Prostate gland (tissue), 2 donors: ENCODE data around the gene NFE2L3. TPM values are rescaled to one million over a fixed set of nuclear protein-coding genes. Genes with fewer than 3 reads are reported as not detected.
A peak's percentile ranks its signal among the peaks of the same experiment; 100 is the strongest.

Source experiments
- DNase-seq: peaks from one replicate; pipeline ENCODE4 v3.0.0-alpha.2; 2019; ENCODE audit warnings: low spot score
- H3K27ac ChIP-seq, 2 donors: fragments of 200-600 bp; sonication (generic); 2 replicates each; pipeline ENCODE4 v1.5.1; 2017 to 2019
- H3K27me3 ChIP-seq: fragments of 200-600 bp; sonication (generic); replicated peaks from 2 replicates; pipeline ENCODE4 v1.5.1; 2019; ENCODE audit not compliant: insufficient read depth
- H3K36me3 ChIP-seq, 2 donors: fragments of 200-600 bp; sonication (generic); 1 replicate in 1 of 2; 2 replicates in 1 of 2; pipeline versions ENCODE4 v1.5.1 to v1.8.1; 2017 to 2019
- H3K4me1 ChIP-seq: fragments of 200-600 bp; sonication (generic); replicated peaks from 2 replicates; pipeline ENCODE4 v1.5.1; 2019
- H3K4me3 ChIP-seq, 2 donors: fragments of 200-600 bp; sonication (generic); 2 replicates each; pipeline ENCODE4 v1.5.1; 2017 to 2019
- H3K9me3 ChIP-seq: fragments of 200-600 bp; sonication (generic); 2 replicates; pipeline ENCODE4 v1.5.1; 2017
- CTCF ChIP-seq, 4 experiments: fragments of 200-600 bp in 2 of 4; fragments of 450-650 bp in 2 of 4; sonication (generic) in 2 of 4; IDR thresholded peaks; 1 replicate in 3 of 4; 2 replicates in 1 of 4; pipeline ENCODE4 v1.5.1; 2016 to 2019; ENCODE audit warnings: antibody characterized with exemption in 4 of 4, mild to moderate bottlenecking in 2 of 4, moderate library complexity in 2 of 4
- POLR2A ChIP-seq: fragments of 450-650 bp; IDR thresholded peaks from one replicate; pipeline ENCODE4 v1.6.1; 2016; ENCODE audit warnings: antibody characterized with exemption, mild to moderate bottlenecking
- POLR2AphosphoS5 ChIP-seq: sonication (generic); formaldehyde crosslinking; IDR thresholded peaks from one replicate; pipeline ENCODE4 v1.6.1; 2017; ENCODE audit warnings: antibody characterized with exemption
- WGBS: methylation state at CpG from one replicate; pipeline ENCODE4 v1.1.5; 2018; 5-methylcytosine and 5-hydroxymethylcytosine counted together
- intact Hi-C: fragments of 100-400 bp; cut with DNase I; formaldehyde crosslinking; loops from one replicate; pipeline ENCODE4 v1.14.2; 2022
- total RNA-seq, 2 donors: library from RNA; depleted of rRNA; stranded (reverse); fragments of >200 nt; gene quantifications; one replicate each; pipeline ENCODE4 v1.1.0, GENCODE V29; 2016

The NFE2L3 gene
- total RNA-seq, 2 donors from 2014 or later, result 2.0 to 4.3 TPM

- no peaks in the 10 kb centered on the region for H3K27me3 ChIP-seq
- H3K27ac ChIP-seq, result peak overlapping the region; percentile 100
- no peaks in the 10 kb centered on the region for H3K9me3 ChIP-seq
- peak; percentile 73 for DNase-seq
- no peaks in the 10 kb centered on the region for H3K36me3 ChIP-seq
- intact Hi-C loops, result loop anchor here (5.0 kb wide), 2 partner anchors 953 to 968 kb away; partner anchors contain the start of genes HOXA3 and HOXA9
- peak in 1 of 4 experiments; percentile 6 for TF ChIP-seq CTCF (IDR thresholded peaks at IDR 0.05)
- TF ChIP-seq POLR2AphosphoS5, result peak; percentile 52
- TF ChIP-seq POLR2A, result peak; percentile 31
- peaks cover 15% of the 10 kb centered on the region for H3K4me1 ChIP-seq
- H3K4me3 ChIP-seq, result peak overlapping the region; percentile 93 to 99
- WGBS, result under 1% methylated on average over 36 of the region's 36 CpGs
Observed at GRCh38 chr7:26199301-26200037, 47.5 kb downstream of the NFE2L3 start.

GRCh38 chr7:26200038-26200443, 48.0 kb downstream of the NFE2L3 start:
- Histone ChIP-seq H3K36me3 (no peaks in the 10 kb centered on the region), H3K4me3 (peak overlapping the region; percentile 93 to 99), H3K9me3 (no peaks in the 10 kb centered on the region), H3K27me3 (no peaks in the 10 kb centered on the region), H3K27ac (peak overlapping the region; percentile 100), H3K4me1 (peaks cover 16% of the 10 kb centered on the region)
- WGBS, result under 1% methylated on average over 29 of the region's 29 CpGs
- DNase-seq, result peak; percentile 62
- no peak for TF ChIP-seq POLR2A
- TF ChIP-seq POLR2AphosphoS5, result peak; percentile 24
- intact Hi-C loops, result loop anchor here (5.0 kb wide), 2 partner anchors 952 to 967 kb away; partner anchors contain the start of genes HOXA3 and HOXA9

- H3K27me3 ChIP-seq, result no peaks in the 10 kb centered on the region
- no peaks in the 10 kb centered on the region for H3K36me3 ChIP-seq
- H3K27ac ChIP-seq, result peak within 1 kb of the TSS; percentile 100
- intact Hi-C loops, result loop anchor here (5.0 kb wide), 2 partner anchors 952 to 967 kb away; partner anchors contain the start of genes HOXA3 and HOXA9
- no peaks in the 10 kb centered on the region for H3K9me3 ChIP-seq
- WGBS, result under 1% methylated on average over 71 of the region's 71 CpGs
- H3K4me1 ChIP-seq, result peaks cover 16% of the 10 kb centered on the region
- peak; percentile 97 for DNase-seq
- TF ChIP-seq POLR2A, result peak; percentile 100
- TF ChIP-seq CTCF (IDR thresholded peaks at IDR 0.05), result peak; percentile 24 to 58 (median 36)
- peak; percentile 98 for TF ChIP-seq POLR2AphosphoS5
- H3K4me3 ChIP-seq, result peak within 1 kb of the TSS; percentile 93 to 99
Observed at GRCh38 chr7:26200444-26201246, 48.6 kb downstream of the NFE2L3 start, which contains the start of gene HNRNPA2B1. Gene HNRNPA2B1 (minus strand): TSS chr7:26200746. CDS start chr7:26200577, 169 bp downstream.

GRCh38 chr7:26201247-26202018, 49.4 kb downstream of the NFE2L3 start, which contains the start of gene CBX3:
Gene CBX3 (plus strand): TSS chr7:26201745. CDS start chr7:26202999, 1,254 bp downstream.
- intact Hi-C loops, result loop anchor here (5.0 kb wide), 2 partner anchors 951 to 966 kb away; partner anchors contain the start of genes HOXA3 and HOXA9
- WGBS, result under 1% methylated on average over 71 of the region's 86 CpGs
- TF ChIP-seq CTCF (IDR thresholded peaks at IDR 0.05) (no peak), POLR2AphosphoS5 (peak; percentile 38), POLR2A (peak; percentile 78)

More at GRCh38 chr7:26201247-26202018, 49.4 kb downstream of the NFE2L3 start, which contains the start of gene CBX3:
- DNase-seq, result peak; percentile 86
- Histone ChIP-seq H3K36me3 (no peaks in the 10 kb centered on the region), H3K4me3 (peak within 1 kb of the TSS; percentile 93 to 99), H3K9me3 (no peaks in the 10 kb centered on the region), H3K4me1 (peaks cover 11% of the 10 kb centered on the region), H3K27me3 (no peaks in the 10 kb centered on the region), H3K27ac (peak within 1 kb of the TSS; percentile 100)
